Fibroblast of gingiva (primary cell): ENCODE data around the gene MYL5.
"Not testable (repeated sequence)": the region's sequence is repeated elsewhere in the genome, so short reads cannot be mapped to it uniquely, and the experiment has no call there.

Experiments used
- DNase-seq: peaks from one replicate; pipeline ENCODE4 v3.0.0-alpha.2; 2011; ENCODE audit warnings: low read depth

Gene MYL5

DNA sequence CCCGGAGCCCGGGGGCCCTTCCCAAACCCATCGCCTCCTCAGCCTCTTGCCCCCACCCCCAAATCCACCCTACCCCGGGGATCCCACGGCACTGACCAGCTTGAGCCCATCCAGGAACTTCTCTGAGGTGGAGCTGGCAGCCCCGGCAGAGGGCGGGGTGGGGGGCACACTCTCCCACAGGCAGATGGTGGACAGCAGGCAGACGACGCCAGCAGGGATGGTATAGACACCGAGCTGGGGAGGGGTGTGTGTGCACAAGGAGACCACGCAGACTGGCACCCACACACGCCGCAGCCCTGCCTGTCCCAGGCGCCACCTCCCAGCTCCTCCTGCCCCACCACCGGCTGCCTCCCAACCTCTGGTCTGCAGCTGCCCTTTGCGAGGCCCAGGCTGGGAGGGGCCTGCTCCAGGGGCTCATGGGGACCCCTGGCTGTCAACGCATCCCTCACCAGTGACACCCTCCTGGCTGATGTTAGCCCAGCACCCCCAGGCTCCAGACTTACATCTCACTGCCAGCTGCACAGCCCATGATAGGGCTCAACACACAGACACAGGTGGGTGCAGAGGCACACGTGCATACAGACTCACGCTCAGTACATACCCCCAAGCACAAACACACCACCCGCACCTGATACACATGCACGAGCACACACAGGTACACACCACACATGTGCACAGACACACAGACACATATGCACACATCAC is 10.4 kb downstream of the MYL5 start:
- no peak for DNase-seq

DNA sequence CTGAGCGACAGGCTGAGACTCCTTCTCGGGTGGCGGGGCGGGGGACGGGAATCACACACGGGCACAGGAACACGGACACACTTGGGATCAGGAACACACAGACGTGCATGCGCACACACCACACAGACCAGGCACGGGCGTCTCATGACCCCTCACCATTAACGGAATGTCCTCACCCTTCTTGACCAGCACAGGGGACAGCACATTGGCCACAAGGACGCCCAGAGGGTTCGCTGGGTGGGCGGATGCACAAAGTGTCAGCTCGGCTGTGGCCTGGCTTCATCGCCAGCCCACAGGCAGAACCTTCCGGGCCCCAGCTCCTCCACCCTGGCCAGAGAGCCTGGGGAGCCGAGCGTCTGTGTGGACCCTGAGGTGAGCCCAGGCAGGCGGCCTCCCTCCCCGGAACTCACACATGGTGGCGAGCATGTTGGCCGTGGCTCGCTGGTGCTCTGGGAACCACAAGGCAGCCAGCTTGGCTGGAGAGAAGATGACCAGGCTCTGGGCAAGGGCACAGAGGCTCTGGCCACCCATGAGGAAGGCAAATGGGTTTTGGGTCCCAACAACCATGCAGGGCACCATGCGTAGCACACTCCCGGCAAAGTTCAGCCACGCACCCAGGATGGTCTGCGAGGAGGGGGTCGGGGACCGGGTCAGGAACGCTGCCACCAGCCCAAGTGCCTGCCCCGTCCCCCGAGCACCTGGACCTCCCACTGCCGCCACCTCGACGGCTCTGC is 11.5 kb downstream of the MYL5 start:
- no peak for DNase-seq

DNA sequence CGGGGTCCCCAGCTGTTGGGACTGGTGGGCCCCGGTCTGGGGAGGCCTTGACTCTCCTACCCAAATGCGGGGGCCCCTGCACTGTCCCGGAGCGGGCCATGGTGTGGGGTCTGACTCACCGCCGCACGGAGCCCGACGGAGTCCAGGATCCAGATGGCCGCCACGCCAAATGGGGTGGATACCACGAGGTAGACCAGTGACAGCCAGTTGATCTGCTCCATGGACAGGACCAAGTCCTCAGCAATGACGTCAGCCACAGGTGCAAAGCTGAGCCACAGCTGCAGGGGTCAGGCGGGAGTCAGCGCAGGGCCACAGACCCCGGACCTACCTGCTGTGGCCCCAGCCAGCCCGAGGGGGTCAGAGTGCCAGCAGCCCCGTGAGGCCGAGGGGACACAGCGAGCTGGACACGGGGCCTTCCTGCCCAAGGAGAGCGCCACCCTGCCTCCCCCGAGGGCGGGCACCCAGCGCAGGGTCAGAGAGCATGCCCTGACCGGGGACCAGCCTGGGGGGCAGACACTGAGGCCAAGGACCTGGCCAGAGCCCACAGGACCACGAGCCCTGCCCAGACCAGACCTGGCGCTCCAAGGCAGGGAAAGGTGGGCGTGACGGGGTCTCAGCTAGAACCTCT is 12.2 kb downstream of the MYL5 start:
- DNase-seq: no peak

DNA sequence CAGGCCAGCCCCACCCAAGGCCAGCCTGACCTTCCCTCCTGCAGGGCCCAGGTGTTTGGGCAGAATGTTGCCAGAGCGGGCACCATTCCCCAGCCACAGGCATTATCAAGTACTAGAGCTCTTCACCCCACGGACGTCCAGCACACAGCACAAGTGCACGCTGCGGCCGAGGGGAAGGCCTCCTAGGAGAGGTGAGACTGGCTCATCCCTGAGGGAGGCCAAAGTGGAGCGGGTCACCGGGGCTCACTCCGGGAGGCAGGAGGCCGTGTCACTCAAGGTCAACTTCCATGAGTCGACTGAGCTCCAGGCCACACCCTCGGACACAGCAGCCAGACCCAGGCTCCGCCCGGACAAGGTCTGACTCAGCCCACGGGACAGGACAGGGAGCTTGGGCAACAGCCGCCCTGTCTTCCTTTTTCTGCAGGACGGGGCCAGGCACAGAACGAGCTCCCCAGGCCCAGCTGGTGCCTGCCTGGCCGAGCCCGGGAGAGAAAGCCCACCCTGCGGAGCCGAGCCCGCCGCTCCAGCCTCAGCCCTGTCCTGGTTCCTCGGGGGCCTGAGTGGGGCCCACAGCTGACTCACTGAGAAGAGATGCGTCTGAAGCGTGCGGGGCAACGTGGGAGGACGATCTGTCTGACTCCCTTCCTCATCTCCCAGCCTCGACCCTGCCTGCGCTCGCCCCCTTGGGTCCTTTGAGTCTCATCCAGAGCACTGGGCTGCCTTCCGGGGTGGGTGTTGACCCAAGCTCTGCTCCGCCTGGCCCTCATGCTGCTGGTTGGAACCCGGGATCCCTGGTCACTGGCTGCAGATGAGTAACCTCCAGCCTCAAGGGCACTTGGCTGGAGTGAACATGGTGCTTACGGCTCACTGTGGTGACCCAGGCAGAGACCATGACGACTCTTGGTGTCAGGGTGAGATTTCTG is 13.0 kb downstream of the MYL5 start:
- DNase-seq: peak; percentile 87

DNA sequence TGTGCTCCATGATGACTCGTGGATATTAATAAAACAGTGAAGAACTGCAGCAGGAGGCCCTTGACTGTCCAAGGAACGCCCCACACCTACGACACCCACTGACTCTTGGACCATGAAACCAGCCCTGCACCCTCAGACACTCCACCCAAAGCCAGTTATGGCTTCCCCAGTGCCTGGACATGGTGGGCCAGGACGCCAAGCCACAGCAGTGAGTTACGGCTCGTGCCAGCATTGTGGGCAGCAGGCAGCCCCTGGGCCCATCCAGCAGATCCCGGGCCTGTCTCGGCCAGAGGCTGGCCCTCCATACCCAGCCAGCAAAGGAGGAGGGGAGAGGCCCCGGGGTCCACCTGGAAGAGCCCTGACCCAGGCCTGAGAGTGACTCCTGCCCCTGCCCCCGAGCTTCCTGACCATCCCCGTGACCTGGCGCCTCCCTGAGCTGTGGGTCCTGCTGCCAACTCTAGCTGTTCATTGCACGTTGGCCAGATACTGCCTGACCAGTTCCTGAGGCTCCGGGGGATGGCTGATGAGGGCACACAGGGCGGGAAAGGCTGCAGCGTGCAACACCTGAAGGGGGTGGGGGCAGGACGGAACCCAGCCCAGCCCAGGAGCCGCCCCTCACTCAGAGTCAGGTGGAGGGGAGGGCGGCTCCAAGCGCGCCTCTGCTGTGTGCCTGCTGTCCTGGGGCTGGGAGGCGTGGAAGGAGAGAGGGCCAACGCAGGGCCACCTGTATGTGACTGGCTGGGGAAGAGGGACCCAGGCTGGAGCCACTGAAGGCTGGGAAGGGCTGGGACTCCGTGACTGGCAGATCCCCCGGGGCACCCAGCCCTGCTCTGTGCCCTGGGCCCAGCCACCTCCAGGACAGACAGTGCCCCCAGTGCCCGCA is 13.9 kb downstream of the MYL5 start:
- no peak for DNase-seq

DNA sequence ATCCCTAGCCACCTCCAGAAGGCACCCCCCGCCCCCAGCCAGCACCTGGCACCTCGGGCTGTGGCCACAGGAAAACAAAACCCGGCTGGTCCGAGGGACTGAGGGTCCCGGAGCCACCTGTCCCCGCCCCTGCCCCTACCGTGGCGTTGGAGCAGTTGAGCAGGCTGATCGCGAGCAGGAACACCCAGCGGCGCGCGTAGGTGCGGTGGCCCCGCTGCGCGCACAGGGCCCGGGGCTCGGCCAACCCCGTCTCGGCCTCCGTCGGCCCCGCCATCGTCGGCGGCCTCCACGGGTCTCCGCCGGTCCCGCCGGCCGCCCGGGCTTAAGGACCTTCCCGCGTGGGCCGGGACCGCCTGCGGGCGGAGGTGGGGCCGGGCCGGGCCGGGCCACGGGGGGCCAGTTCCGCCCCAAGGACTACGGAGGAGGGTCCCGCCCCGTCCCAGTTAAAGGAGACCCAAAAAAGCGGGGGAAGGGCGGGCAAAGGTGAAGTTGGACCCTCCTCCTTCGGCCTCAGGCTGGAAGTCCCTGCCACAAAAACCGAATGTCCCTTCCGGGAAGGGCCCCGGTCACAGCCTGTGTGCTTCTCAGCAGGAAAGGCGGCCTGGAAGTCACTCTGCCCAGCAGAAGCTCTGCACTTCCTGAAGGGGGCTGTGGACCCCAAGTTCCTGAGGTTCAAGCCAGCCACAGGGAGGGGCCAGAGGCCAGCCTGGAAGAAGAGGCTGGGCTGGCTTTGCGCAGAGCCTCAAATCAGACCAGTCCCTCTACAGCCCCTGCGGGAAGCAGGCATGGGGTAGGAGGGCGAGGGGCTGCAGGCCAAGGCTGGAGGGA is 14.7 kb downstream of the MYL5 start, which contains the start of gene SLC49A3:
Gene SLC49A3, minus strand, starts transcription at position 298 of the 828 bp plus-strand sequence. Its CDS starts 24 bp downstream, at position 274.
- DNase-seq: no peak

DNA sequence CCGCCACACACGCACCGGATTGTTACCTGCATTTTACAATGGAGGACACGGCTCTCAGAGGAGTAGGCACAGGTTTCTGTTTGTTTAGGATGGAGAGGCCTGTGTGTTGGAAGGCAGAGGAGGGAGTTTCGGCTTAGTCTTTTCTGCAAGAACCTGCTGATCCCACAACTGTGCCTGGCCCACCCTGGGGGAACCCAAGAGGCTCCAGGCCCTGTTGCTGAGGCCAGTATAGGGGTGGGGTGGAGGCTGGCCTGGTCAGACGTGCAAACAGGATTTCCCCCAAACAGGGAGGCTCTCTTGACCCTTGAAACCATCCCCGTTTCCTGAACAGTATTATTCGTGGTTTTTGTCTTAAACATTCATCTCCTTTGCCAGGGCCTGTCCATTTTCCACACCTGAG is 15.4 kb downstream of the MYL5 start:
- DNase-seq: no peak

DNA sequence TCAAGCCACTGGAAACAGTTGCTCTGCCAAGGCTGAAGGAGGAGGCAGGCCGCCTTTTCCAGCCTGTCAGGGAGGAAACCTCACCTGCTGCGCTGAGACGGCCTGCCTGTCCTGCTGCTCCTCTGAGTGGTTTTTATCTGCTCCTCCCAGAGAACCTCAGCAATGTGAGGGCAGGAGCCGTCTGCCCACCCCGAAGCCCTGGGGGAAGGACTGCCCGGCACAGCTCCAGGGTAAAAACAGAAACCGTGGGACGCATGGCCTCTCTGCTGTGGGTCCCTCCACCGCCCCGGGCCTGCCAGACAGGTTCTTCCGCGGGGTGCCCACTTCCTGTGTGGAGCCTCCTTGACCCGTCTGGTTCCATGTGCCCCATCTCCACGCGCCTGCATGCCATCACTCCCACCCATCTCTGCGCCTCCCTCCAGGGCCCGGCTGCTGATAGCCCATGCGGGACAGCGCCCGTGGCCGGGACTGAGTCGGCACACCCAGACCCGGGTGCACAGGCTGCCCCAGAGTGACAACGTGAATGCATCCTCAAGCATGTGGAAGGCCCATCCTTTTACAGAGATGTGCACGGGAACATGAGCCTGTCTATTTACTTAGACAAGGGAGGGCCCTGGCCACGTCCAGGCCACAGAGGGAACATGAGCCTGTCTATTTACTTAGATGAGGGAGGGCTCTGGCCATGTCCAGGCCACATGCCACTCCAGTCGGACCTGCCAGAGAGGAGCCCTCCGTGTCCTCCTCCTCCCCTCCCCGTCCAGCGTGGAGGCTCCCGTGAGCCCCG is 18.6 kb downstream of the MYL5 start:
- no peak for DNase-seq

DNA sequence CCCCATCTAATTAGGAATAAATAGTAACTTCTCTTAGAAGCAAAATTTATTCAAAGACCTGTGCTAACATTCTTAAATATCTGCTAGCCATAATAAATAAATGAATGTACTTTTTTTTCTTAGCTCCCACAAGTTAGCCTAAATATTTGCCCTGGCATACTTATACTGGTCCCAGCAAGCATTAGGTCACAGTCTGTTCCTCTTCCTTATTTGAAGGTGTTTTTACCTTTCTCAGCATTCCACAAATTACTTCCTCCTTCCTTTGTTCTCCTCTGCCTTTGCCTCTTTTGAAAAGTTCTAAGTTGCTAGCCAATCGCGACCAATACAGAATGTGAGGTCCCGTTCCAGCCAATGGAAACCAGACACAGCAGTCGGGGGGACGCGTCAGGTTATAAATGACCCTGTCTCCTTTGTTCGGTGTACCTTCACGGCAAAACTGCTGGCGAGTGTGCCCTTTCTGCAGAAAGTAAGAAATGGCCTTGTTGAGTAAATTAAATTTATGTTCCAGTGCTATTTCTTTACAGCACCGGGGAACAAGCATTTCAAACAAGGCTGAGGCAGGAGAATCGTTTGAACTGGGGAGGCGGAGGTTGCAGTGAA is 20.1 kb downstream of the MYL5 start:
- DNase-seq: not testable (repeated sequence)

DNA sequence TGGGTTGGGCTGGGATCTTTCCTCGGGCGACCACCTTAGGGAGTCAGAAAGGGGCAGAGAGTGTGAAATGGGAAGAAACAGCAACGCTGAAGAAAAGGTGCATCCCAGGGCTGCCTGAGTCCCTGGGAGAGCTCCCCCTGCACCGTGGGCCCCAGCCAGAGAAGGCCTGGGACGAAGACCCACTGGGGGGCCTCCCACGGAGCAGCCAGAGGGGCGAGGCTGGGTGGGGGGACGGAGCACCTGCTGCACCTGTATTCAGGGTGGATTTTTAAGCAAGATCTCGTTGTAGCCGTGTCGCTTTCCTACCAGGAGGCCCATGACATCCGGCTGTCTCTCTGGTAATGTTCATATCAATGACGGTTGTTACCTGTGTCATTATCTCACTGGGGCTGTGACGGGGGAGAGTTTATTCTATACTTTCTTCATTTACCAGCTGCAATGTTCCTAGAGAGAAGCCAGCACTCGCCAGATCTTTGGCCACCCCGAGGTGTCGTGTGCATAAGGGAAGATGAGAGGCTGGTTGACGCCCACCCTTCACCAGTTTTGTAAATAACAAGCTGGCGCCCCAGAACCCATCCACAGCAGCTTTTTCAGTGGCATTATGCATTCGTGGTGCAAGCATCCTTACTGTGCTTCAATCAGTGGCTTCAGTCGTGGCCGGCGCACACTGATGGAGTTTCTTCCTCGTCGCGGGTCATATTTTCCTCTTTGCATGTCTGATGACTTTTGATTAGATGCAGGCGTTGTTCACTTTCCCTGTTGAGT is 25.7 kb downstream of the MYL5 start:
- DNase-seq: no peak

DNA sequence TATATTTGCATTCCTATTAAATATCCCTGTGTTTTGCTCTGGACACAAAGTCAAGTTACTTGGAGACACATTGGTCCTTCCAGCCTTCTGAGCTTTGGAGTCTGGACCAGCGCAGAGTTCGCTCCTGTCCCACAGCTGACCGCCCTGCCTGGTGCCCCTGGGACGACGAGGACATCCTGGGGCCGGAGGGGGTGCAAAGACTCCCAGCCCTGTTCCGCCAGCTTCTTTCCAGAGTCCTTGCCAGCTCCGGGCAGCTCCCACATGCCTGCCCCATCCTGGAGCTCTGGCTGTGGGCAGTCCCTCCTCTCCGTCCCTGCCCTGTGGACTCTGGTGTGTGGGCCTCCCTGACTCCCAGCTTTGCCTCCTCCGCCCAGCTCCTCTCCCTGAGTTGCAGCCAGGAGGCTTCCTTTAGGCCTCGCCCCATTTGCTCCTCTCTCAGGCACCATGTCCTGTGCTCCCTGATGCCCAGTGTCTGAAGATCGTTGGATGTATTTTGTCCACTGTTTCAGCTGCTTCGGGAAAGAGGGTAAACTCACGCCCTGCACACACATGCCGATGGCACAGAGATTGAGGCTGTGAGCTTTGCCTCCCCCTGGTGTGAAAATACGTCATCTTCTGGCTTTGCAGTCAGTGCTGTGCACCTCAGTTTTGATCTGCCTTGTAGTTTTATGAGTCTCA is 26.4 kb downstream of the MYL5 start:
- no peak for DNase-seq

DNA sequence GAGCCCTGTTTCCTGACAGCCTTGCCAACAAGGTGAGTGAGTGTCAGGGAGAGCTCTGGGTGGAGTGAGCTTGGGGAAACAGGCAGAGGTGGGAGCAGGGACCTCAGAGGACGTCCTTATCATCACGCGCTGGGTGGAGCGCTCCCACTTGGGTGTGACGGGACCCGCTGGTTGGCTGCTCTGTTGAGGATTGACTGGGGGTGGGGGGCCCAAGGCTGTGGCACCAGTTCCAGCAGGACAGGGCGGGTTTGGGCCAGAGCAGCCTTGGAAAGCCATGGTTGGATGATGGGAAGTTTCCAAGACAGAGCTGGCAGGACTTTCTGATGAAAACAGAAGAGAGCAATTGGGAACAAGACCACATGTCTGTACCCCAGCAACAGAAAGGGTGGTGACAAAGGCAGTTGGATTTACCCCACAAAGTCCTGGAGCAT is 28.3 kb downstream of the MYL5 start:
- DNase-seq: no peak

DNA sequence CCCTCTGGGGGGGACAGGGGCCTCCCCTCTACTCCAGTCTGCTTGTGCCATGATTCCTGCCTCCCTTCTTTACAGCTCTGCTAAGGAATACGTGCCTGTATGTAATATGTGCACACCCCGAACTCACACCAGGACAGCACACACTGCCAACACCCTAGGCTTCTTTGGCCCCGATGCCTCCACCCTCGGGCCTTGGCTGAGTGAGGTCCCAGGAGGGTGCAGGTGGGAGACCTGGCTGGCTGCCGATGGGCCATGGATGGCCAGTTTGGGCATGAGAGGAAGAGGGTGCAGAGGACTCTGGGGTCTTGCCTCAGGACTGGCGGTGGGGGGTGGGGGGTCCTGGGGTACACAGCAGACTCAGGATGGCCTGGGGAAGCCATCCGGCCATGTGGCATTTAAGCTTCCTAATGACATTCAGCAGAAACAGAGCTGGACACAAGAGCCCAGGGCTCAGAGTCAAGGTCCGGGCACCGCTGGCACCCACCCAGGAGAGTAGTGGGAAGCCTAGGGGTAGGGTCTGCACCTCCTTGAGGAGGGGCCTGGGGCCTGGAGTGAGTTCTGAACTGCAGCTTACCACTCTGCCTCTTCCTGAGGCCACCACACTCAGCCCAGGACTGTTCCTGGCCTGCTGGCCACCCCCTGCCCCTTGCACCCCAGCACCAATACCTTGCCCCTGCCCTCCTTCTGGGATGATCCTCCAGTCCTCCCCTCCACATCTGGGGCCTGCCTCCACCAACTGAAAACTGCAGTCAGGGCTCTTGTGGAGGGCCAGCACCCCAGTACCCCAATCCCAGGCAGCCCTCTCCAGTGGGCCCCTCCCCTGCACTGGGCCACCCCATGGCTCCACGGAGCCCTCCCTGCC is 29.2 kb downstream of the MYL5 start:
- no peak for DNase-seq

DNA sequence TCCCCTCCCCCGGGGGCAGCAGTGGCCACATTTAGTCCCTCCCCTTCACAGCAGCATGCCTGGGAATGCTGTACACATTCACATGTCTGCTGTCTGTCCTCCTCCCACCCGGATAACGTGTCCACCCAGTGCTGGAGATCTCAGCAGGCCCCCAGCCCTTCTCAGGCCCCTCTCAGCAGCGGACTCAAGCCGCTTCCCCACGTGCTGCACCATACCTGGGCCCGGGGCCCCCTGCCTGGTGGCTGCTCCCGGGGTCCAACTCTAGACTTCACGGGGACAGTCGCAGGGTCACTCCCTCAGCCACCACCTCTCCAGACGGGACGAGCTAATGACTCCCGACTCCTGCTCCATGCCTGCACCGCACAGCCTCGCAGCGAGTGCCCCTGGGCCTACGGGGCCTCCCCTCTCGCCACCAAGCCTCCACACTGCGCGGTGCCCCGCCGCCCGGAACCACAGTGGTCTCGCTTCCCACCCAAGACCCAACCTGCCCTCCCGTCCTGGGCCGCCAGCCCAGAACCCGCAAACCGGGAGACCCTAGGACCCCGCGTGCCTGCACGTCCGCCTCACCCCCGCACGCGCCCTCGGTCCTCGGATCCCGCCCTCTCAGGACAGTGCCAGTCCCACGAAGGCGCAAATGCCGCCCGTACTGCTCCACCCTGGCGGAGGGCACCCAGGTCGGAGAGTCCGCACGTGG is 30.0 kb downstream of the MYL5 start:
- DNase-seq: no peak

DNA sequence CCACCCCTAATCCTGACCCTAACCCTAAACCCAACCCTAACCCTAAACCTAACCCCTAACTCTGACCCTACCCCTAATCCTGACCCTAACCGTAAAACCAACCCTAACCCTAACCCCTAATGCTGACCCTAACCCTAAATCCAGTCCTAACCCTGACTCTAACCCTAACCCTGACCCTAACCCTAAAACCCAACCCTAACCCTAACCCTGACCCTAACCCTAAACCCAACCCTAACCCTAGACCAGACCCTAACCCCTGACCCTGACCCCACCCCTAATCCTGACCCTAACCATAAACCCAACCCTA is 30.6 kb downstream of the MYL5 start:
- no peak for DNase-seq
